ENCODE measurements around the gene BRI3.

The BRI3 gene

GRCh38 chr7:98236355-98237185 is 44.9 kb upstream of the BRI3 start:
- TF ChIP-seq CTCF (IDR thresholded peaks at IDR 0.05; ENCODE audit: control insufficient read depth, extremely low read depth, insufficient read depth), result no peak
- H3K4me3 ChIP-seq (ENCODE audit: low read depth, low read length), result no peak overlapping the region
- no peak for DNase-seq (ENCODE audit: low read depth)

- TF ChIP-seq CTCF (IDR thresholded peaks at IDR 0.05; ENCODE audit: control insufficient read depth, extremely low read depth, insufficient read depth), result no peak
- H3K4me3 ChIP-seq (ENCODE audit: low read depth, low read length), result no peak overlapping the region
- DNase-seq (ENCODE audit: low read depth), result no peak
These were observed 43.4 kb upstream of the BRI3 start for GRCh38 chr7:98238076-98238475.

- no peak overlapping the region for H3K4me3 ChIP-seq (ENCODE audit: low read depth, low read length)
- no peak for TF ChIP-seq CTCF (IDR thresholded peaks at IDR 0.05; ENCODE audit: control insufficient read depth, extremely low read depth, insufficient read depth)
- no peak for DNase-seq (ENCODE audit: low read depth)
These were observed 42.5 kb upstream of the BRI3 start for GRCh38 chr7:98238976-98239375.

GRCh38 chr7:98240961-98241673 is 40.4 kb upstream of the BRI3 start:
- peak; percentile 90 for TF ChIP-seq CTCF (IDR thresholded peaks at IDR 0.05; ENCODE audit: control insufficient read depth, extremely low read depth, insufficient read depth)
- no peak overlapping the region for H3K4me3 ChIP-seq (ENCODE audit: low read depth, low read length)
- DNase-seq (ENCODE audit: low read depth), result no peak

GRCh38 chr7:98241674-98242241 is 39.7 kb upstream of the BRI3 start:
- no peak for TF ChIP-seq CTCF (IDR thresholded peaks at IDR 0.05; ENCODE audit: control insufficient read depth, extremely low read depth, insufficient read depth)
- DNase-seq (ENCODE audit: low read depth), result no peak
- no peak overlapping the region for H3K4me3 ChIP-seq (ENCODE audit: low read depth, low read length)

GRCh38 chr7:98242342-98242741 is 39.1 kb upstream of the BRI3 start:
- no peak overlapping the region for H3K4me3 ChIP-seq (ENCODE audit: low read depth, low read length)
- DNase-seq (ENCODE audit: low read depth), result no peak
- no peak for TF ChIP-seq CTCF (IDR thresholded peaks at IDR 0.05; ENCODE audit: control insufficient read depth, extremely low read depth, insufficient read depth)
